Thymus (tissue), 11 donors: ENCODE measurements around the gene KDR. TPM values are rescaled to one million over a fixed set of nuclear protein-coding genes. Genes with fewer than 3 reads are reported as not detected.

Experiments
- DNase-seq, 9 donors: peaks; one replicate each; pipeline ENCODE4 v3.0.0-alpha.2; 2013; ENCODE audit warnings: low spot score in 9 of 9, low read depth in 6 of 9, missing footprints in 1 of 9
- H3K27ac ChIP-seq, 2 donors: one replicate each; pipeline ENCODE4 v1.5.1; 2013; ENCODE audit warnings: control low read depth in 1 of 2, low read depth in 1 of 2, low read length in 1 of 2, mild to moderate bottlenecking in 1 of 2, moderate library complexity in 1 of 2
- H3K27me3 ChIP-seq, 2 donors: one replicate each; pipeline ENCODE4 v1.5.1; 2013; ENCODE audit warnings: low read length in 1 of 2; ENCODE audit not compliant: control insufficient read depth in 2 of 2, insufficient read depth in 1 of 2
- H3K36me3 ChIP-seq, 2 donors: one replicate each; pipeline ENCODE4 v1.5.1; 2013; ENCODE audit warnings: low read length in 1 of 2, mild to moderate bottlenecking in 1 of 2, moderate library complexity in 1 of 2; ENCODE audit not compliant: control insufficient read depth in 2 of 2, insufficient read depth in 2 of 2
- H3K4me1 ChIP-seq, 2 donors: one replicate each; pipeline ENCODE4 v1.5.1; 2013; ENCODE audit warnings: low read length in 2 of 2; ENCODE audit not compliant: control insufficient read depth in 2 of 2, insufficient read depth in 2 of 2
- H3K4me3 ChIP-seq, 2 donors: one replicate each; pipeline ENCODE4 v1.5.1; 2013; ENCODE audit warnings: low read length in 2 of 2, control low read depth in 1 of 2, mild to moderate bottlenecking in 1 of 2
- H3K9me3 ChIP-seq, 2 donors: one replicate each; pipeline ENCODE4 v1.5.1; 2013; ENCODE audit warnings: low read length in 1 of 2, mild to moderate bottlenecking in 1 of 2; ENCODE audit not compliant: control insufficient read depth in 2 of 2, insufficient read depth in 1 of 2
- WGBS: extraction: QIAGEN DNeasy Blood & Tissue Kit; methylation state at CpG from one replicate; pipeline ENCODE4 v1.1.7; 2013; 5-methylcytosine and 5-hydroxymethylcytosine counted together
- polyA plus RNA-seq: library from polyadenylated mRNA; stranded (reverse); fragments of 200-250 nt; gene quantifications from one replicate; pipeline ENCODE4 v1.2.3, GENCODE V29; 2013
- total RNA-seq: library from RNA; stranded (reverse); fragments of 120-200 nt; gene quantifications from one replicate; pipeline ENCODE4 v1.2.4, GENCODE V29; 2013
- donor health status: healthy.

The KDR gene
- total and polyA plus RNA-seq, 2 donors: 4.4 to 10.2 TPM

- WGBS: 87% methylated on average over 4 of the region's 4 CpGs
- no peak overlapping the region for H3K27ac ChIP-seq
- H3K27me3 ChIP-seq: no peaks in the 10 kb centered on the region
- H3K4me1 ChIP-seq: no peaks in the 10 kb centered on the region
- DNase-seq: no peak
- no peak overlapping the region for H3K4me3 ChIP-seq
- no peaks in the 10 kb centered on the region for H3K9me3 ChIP-seq
- H3K36me3 ChIP-seq: no peaks in the 10 kb centered on the region
Measured at GRCh38 chr4:55055529-55055928, 69.9 kb downstream of the KDR start.

- DNase-seq: no peak
- Histone ChIP-seq H3K36me3 (no peaks in the 10 kb centered on the region), H3K4me1 (no peaks in the 10 kb centered on the region), H3K4me3 (no peak overlapping the region), H3K9me3 (no peaks in the 10 kb centered on the region), H3K27ac (no peak overlapping the region), H3K27me3 (no peaks in the 10 kb centered on the region)
- WGBS: 94% methylated on average over 2 of the region's 2 CpGs
Measured at GRCh38 chr4:55051532-55051931, 73.9 kb downstream of the KDR start.

GRCh38 chr4:55050418-55050950, 74.9 kb downstream of the KDR start:
- no peaks in the 10 kb centered on the region for H3K9me3 ChIP-seq
- H3K36me3 ChIP-seq: no peaks in the 10 kb centered on the region
- WGBS: 96% methylated on average over 1 of the region's 1 CpG
- H3K4me3 ChIP-seq: no peak overlapping the region
- H3K4me1 ChIP-seq: no peaks in the 10 kb centered on the region
- no peaks in the 10 kb centered on the region for H3K27me3 ChIP-seq
- no peak for DNase-seq
- no peak overlapping the region for H3K27ac ChIP-seq

DNA sequence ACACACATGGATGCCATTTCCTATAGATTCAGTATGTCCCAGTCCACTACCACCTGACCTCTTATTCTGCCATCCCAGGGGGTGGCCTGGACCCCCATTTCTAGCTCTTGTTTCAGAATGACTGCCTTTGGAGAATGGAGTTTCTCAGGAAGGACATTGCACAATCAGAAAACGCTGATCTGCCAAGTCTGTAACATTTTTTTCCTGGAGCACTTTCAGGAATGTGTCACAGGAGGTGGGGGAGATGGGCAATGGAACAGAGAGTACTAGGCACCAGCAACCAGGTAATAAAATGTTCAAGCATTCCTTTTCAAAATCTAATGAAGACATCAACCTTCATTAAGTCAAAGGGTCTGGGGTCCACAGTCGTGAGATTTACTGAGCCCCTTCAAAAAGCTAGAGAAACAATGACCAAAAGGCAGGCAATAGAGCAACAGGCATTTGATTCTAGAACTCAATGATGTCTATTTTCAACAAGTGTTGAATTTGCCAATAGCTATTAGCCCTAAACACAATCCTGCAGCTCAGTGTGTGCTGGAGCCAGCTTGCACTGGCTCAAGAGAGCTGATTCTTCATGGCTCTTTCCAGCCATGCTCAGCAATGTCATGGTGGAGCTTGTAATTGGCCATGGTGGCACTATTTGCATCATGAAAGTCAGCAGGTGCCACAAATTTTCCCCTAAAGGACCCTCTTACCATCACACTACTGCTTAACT, 87.1 kb downstream of the KDR start:
- WGBS: 74% methylated on average over 2 of the region's 2 CpGs
- Histone ChIP-seq H3K4me1 (no peaks in the 10 kb centered on the region), H3K9me3 (peaks cover 0 to 3% of the 10 kb centered on the region in 2 donors), H3K27me3 (no peaks in the 10 kb centered on the region), H3K27ac (no peak overlapping the region), H3K4me3 (no peak overlapping the region), H3K36me3 (no peaks in the 10 kb centered on the region)
- no peak for DNase-seq

- no peaks in the 10 kb centered on the region for H3K36me3 ChIP-seq
- no peak overlapping the region for H3K4me3 ChIP-seq
- no peak overlapping the region for H3K27ac ChIP-seq
- no peak for DNase-seq
- WGBS: 95% methylated on average over 1 of the region's 1 CpG
- H3K4me1 ChIP-seq: no peaks in the 10 kb centered on the region
- peaks cover 0 to 3% of the 10 kb centered on the region in 2 donors for H3K9me3 ChIP-seq
- no peaks in the 10 kb centered on the region for H3K27me3 ChIP-seq
Measured at GRCh38 chr4:55037728-55038127, 87.7 kb downstream of the KDR start.

DNA sequence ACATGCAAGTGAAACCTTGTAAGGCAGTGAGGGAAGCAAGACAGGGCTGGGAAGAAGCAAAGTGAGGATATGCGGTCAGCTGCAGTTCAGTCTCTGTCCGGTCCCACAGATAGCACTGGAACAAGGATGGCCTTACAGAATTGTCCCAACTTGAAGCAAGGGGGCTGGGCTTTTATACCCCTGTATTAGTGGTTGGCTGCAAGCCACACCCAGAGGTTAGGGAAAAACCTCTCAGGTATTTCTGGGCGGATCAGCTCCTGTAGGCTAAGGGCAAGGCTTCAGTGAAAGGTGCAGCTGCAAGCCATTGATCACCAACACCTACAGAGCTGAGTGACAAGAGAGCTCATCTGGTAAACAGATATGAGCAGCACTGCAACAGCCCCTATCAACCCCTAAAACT, 89.0 kb downstream of the KDR start:
- Histone ChIP-seq H3K4me3 (no peak overlapping the region), H3K27me3 (no peaks in the 10 kb centered on the region), H3K4me1 (no peaks in the 10 kb centered on the region), H3K9me3 (peaks cover 0 to 3% of the 10 kb centered on the region in 2 donors), H3K27ac (no peak overlapping the region), H3K36me3 (no peaks in the 10 kb centered on the region)
- WGBS: 95% methylated on average over 3 of the region's 3 CpGs
- no peak for DNase-seq

- peaks cover 0 to 3% of the 10 kb centered on the region in 2 donors for H3K9me3 ChIP-seq
- H3K27ac ChIP-seq: no peak overlapping the region
- no peaks in the 10 kb centered on the region for H3K4me1 ChIP-seq
- 76% methylated on average over 1 of the region's 1 CpG for WGBS
- DNase-seq: no peak
- H3K27me3 ChIP-seq: no peaks in the 10 kb centered on the region
- no peaks in the 10 kb centered on the region for H3K36me3 ChIP-seq
- H3K4me3 ChIP-seq: no peak overlapping the region
Measured at GRCh38 chr4:55035892-55036291, 89.5 kb downstream of the KDR start.

DNA sequence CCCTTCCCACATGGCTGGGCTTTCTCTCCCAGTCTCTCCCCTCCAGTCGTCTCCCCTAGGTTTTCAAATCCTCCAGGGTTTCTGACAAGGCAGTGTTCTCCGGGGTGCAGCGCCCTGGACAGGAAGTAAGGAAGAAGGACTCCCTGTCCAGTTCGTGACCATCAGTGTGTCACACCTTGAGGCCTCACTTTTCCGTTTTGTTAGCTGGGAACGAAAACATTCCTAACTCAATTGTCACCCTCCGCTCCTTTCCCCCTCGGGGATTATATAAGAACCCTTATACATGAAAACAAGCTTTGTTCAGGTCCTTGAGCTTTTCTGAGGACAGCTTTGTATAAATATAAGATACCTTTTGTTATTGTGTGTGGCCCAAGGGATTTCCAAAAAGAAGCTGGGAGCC, 92.1 kb downstream of the KDR start:
- Histone ChIP-seq H3K9me3 (no peaks in the 10 kb centered on the region), H3K27me3 (no peaks in the 10 kb centered on the region), H3K4me3 (no peak overlapping the region), H3K36me3 (no peaks in the 10 kb centered on the region), H3K4me1 (no peaks in the 10 kb centered on the region), H3K27ac (no peak overlapping the region)
- 93% methylated on average over 8 of the region's 8 CpGs for WGBS
- no peak for DNase-seq

GRCh38 chr4:55032788-55033187, 92.6 kb downstream of the KDR start:
- no peak overlapping the region for H3K27ac ChIP-seq

More at GRCh38 chr4:55032788-55033187, 92.6 kb downstream of the KDR start:
- Histone ChIP-seq H3K36me3 (no peaks in the 10 kb centered on the region), H3K4me1 (no peaks in the 10 kb centered on the region), H3K4me3 (no peak overlapping the region), H3K27me3 (no peaks in the 10 kb centered on the region), H3K9me3 (no peaks in the 10 kb centered on the region)
- DNase-seq: no peak
- 88% methylated on average over 1 of the region's 1 CpG for WGBS
